ENCODE measurements around the gene POLE4. TPM values are rescaled to one million over a fixed set of nuclear protein-coding genes. Genes with fewer than 3 reads are reported as not detected.

The POLE4 gene
- total RNA-seq, 1 experiment from 2014 or later, result 72.9 TPM

- peak overlapping the region; percentile 76 for H3K9ac ChIP-seq (ENCODE audit: low read length)
- no peaks in the 10 kb centered on the region for H3K27me3 ChIP-seq (ENCODE audit: low read length)
- H3K4me3 ChIP-seq (ENCODE audit: low read length), result peak overlapping the region; percentile 64
- peaks cover 20% of the 10 kb centered on the region for H3K9me3 ChIP-seq (ENCODE audit: low read length)
- no peaks in the 10 kb centered on the region for H3K79me2 ChIP-seq (ENCODE audit: low read length)
- H3K9me2 ChIP-seq (replicated peaks; ENCODE audit: insufficient read depth, low read length), result no peaks in the 10 kb centered on the region
- peak overlapping the region; percentile 64 for H3K4me2 ChIP-seq (ENCODE audit: low read depth, low read length, poor library complexity, severe bottlenecking)
- peaks cover 12% of the 10 kb centered on the region for H3K4me1 ChIP-seq (ENCODE audit: low read length)
- H3K27ac ChIP-seq (ENCODE audit: low read length), result no peak overlapping the region
- peak overlapping the region; percentile 82; the same call in 1 of the 2 replicates for H2AFZ ChIP-seq (ENCODE audit: low read length)
- H3K36me3 ChIP-seq (ENCODE audit: insufficient read depth, low read length), result peaks cover 38% of the 10 kb centered on the region
- no peak for DNase-seq
- no peaks in the 10 kb centered on the region for H4K20me1 ChIP-seq (ENCODE audit: insufficient read depth, low read depth, low read length)
Observed at GRCh38 chr2:74959106-74959751, 786 bp downstream of the POLE4 start.

DNA sequence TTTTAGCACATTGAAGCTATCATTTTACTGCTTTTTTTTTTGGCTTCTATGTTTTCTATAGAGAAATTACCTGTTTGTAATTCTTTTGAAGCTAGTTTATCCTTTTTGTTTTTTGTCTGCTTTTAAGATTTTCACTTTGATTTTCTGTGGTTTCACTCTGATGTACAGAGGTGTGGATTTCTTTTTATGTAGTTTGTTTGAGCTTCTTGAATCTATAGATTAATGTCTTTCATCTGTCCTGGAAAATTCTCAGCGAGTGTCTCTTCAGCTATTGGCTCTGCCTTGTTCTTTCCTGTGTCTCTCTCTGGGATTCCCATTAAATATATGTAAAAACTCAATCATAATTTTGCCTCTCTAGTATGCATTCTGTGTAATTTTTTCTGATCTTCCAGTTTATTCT, 8.4 kb downstream of the POLE4 start:
- no peaks in the 10 kb centered on the region for H4K20me1 ChIP-seq (ENCODE audit: insufficient read depth, low read depth, low read length)
- H3K27ac ChIP-seq (ENCODE audit: low read length), result no peak overlapping the region
- no peaks in the 10 kb centered on the region for H3K4me1 ChIP-seq (ENCODE audit: low read length)
- H3K79me2 ChIP-seq (ENCODE audit: low read length), result no peaks in the 10 kb centered on the region
- H3K4me2 ChIP-seq (ENCODE audit: low read depth, low read length, poor library complexity, severe bottlenecking), result no peak overlapping the region
- H3K9ac ChIP-seq (ENCODE audit: low read length), result no peak overlapping the region
- H3K9me3 ChIP-seq (ENCODE audit: low read length), result 0 out of 2 replicates have a peak, but pooled peaks cover 4% of the 10 kb centered on the region
- no peak for DNase-seq
- H2AFZ ChIP-seq (ENCODE audit: low read length), result no peak overlapping the region
- H3K36me3 ChIP-seq (ENCODE audit: insufficient read depth, low read length), result peaks cover 25% of the 10 kb centered on the region
- H3K4me3 ChIP-seq (ENCODE audit: low read length), result no peak overlapping the region
- H3K27me3 ChIP-seq (ENCODE audit: low read length), result no peaks in the 10 kb centered on the region
- H3K9me2 ChIP-seq (replicated peaks; ENCODE audit: insufficient read depth, low read length), result no peaks in the 10 kb centered on the region

DNA sequence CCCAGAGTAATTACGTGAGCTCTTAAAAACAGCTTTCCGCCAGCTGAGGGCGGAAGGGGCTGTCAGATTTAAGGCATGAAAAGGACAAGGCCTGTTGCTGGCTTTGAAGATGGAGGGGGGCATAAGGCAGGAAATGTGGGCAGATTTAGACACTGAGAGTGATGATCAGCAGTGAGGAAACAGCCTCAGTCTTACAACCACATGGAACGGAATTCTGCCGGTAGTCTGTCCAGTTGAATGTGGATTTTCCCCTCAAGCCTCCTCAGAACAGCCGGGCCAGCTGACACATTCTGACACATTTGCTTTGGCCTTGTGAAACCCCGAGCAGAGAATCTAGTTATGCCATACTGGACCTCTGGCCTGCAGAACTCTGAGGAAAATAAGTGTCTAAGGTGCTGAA, 16.6 kb downstream of the POLE4 start:
- no peaks in the 10 kb centered on the region for H3K9me3 ChIP-seq (ENCODE audit: low read length)
- peaks cover 23% of the 10 kb centered on the region for H3K4me1 ChIP-seq (ENCODE audit: low read length)
- DNase-seq, result no peak
- H3K27ac ChIP-seq (ENCODE audit: low read length), result no peak overlapping the region
- H3K9me2 ChIP-seq (replicated peaks; ENCODE audit: insufficient read depth, low read length), result no peaks in the 10 kb centered on the region
- H2AFZ ChIP-seq (ENCODE audit: low read length), result no peak overlapping the region
- H3K79me2 ChIP-seq (ENCODE audit: low read length), result no peaks in the 10 kb centered on the region
- H3K27me3 ChIP-seq (ENCODE audit: low read length), result no peaks in the 10 kb centered on the region
- no peaks in the 10 kb centered on the region for H3K36me3 ChIP-seq (ENCODE audit: insufficient read depth, low read length)
- no peak overlapping the region for H3K4me3 ChIP-seq (ENCODE audit: low read length)
- no peak overlapping the region for H3K9ac ChIP-seq (ENCODE audit: low read length)
- no peak overlapping the region for H3K4me2 ChIP-seq (ENCODE audit: low read depth, low read length, poor library complexity, severe bottlenecking)
- no peaks in the 10 kb centered on the region for H4K20me1 ChIP-seq (ENCODE audit: insufficient read depth, low read depth, low read length)

- Histone ChIP-seq H3K27me3 (ENCODE audit: low read length) (no peaks in the 10 kb centered on the region), H3K4me3 (ENCODE audit: low read length) (no peak overlapping the region), H3K36me3 (ENCODE audit: insufficient read depth, low read length) (no peaks in the 10 kb centered on the region), H3K4me1 (ENCODE audit: low read length) (peaks cover 28% of the 10 kb centered on the region), H3K4me2 (ENCODE audit: low read depth, low read length, poor library complexity, severe bottlenecking) (peak overlapping the region; percentile 34), H2AFZ (ENCODE audit: low read length) (no peak overlapping the region), H3K9me3 (ENCODE audit: low read length) (no peaks in the 10 kb centered on the region), H4K20me1 (ENCODE audit: insufficient read depth, low read depth, low read length) (no peaks in the 10 kb centered on the region), H3K27ac (ENCODE audit: low read length) (no peak overlapping the region), H3K79me2 (ENCODE audit: low read length) (no peaks in the 10 kb centered on the region), H3K9ac (ENCODE audit: low read length) (no peak overlapping the region), H3K9me2 (replicated peaks; ENCODE audit: insufficient read depth, low read length) (no peaks in the 10 kb centered on the region)
- peak; percentile 71 for DNase-seq
Observed at GRCh38 chr2:74979844-74980243, 21.4 kb downstream of the POLE4 start.

- H3K79me2 ChIP-seq (ENCODE audit: low read length), result no peaks in the 10 kb centered on the region
- DNase-seq, result no peak
- no peaks in the 10 kb centered on the region for H3K9me3 ChIP-seq (ENCODE audit: low read length)
- H3K9ac ChIP-seq (ENCODE audit: low read length), result no peak overlapping the region
- H4K20me1 ChIP-seq (ENCODE audit: insufficient read depth, low read depth, low read length), result no peaks in the 10 kb centered on the region
- H3K9me2 ChIP-seq (replicated peaks; ENCODE audit: insufficient read depth, low read length), result no peaks in the 10 kb centered on the region
- H3K36me3 ChIP-seq (ENCODE audit: insufficient read depth, low read length), result no peaks in the 10 kb centered on the region
- H3K27me3 ChIP-seq (ENCODE audit: low read length), result no peaks in the 10 kb centered on the region
- H3K4me2 ChIP-seq (ENCODE audit: low read depth, low read length, poor library complexity, severe bottlenecking), result no peak overlapping the region
- H3K4me3 ChIP-seq (ENCODE audit: low read length), result no peak overlapping the region
- peaks cover 30% of the 10 kb centered on the region for H3K4me1 ChIP-seq (ENCODE audit: low read length)
- no peak overlapping the region for H3K27ac ChIP-seq (ENCODE audit: low read length)
- H2AFZ ChIP-seq (ENCODE audit: low read length), result no peak overlapping the region
Observed at GRCh38 chr2:74982577-74982976, 24.1 kb downstream of the POLE4 start.

GRCh38 chr2:74983631-74984392, 25.4 kb downstream of the POLE4 start:
- H4K20me1 ChIP-seq (ENCODE audit: insufficient read depth, low read depth, low read length), result no peaks in the 10 kb centered on the region
- H3K4me2 ChIP-seq (ENCODE audit: low read depth, low read length, poor library complexity, severe bottlenecking), result no peak overlapping the region
- DNase-seq, result no peak
- peaks cover 30% of the 10 kb centered on the region for H3K4me1 ChIP-seq (ENCODE audit: low read length)
- no peak overlapping the region for H3K4me3 ChIP-seq (ENCODE audit: low read length)
- no peaks in the 10 kb centered on the region for H3K9me2 ChIP-seq (replicated peaks; ENCODE audit: insufficient read depth, low read length)
- H3K27me3 ChIP-seq (ENCODE audit: low read length), result no peaks in the 10 kb centered on the region
- H3K9me3 ChIP-seq (ENCODE audit: low read length), result no peaks in the 10 kb centered on the region
- H2AFZ ChIP-seq (ENCODE audit: low read length), result no peak overlapping the region
- H3K79me2 ChIP-seq (ENCODE audit: low read length), result no peaks in the 10 kb centered on the region
- no peak overlapping the region for H3K27ac ChIP-seq (ENCODE audit: low read length)
- no peak overlapping the region for H3K9ac ChIP-seq (ENCODE audit: low read length)
- H3K36me3 ChIP-seq (ENCODE audit: insufficient read depth, low read length), result no peaks in the 10 kb centered on the region

DNA sequence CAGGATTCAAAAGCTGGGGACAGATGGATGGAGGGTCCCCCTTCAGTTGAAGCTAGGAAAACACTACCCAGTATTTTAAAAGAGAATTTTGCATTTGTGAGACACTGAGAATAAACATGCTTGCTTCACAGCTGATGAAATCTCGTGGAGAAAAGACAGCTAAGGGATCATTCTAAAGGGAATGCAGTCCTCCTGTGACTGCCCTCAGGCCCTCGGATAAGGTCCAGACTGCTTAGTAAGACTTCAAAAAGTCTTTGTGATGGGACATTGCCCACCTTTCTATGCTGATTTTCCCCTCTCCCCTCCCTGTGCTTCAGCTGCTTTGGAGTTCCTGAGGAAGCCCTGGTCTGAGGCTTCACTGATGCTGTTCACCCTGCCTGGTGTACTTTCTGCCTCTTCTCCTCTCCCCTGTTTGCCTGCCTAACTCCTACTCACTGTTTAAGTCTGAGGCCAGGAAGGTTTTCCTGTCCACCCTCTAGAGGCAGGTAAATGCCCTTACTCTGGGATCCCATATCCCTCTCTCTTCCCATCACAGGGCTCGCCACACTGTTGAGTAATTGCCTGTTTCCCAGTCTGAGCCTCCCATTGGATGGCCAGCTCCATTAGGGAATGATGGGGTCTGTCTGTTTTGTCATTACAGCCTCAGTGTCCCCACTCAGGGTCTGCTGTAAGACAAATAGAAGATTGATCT, 26.6 kb downstream of the POLE4 start:
- H3K4me3 ChIP-seq (ENCODE audit: low read length), result no peak overlapping the region
- H3K4me2 ChIP-seq (ENCODE audit: low read depth, low read length, poor library complexity, severe bottlenecking), result peak overlapping the region; percentile 55
- H3K79me2 ChIP-seq (ENCODE audit: low read length), result no peaks in the 10 kb centered on the region
- H4K20me1 ChIP-seq (ENCODE audit: insufficient read depth, low read depth, low read length), result no peaks in the 10 kb centered on the region
- H3K36me3 ChIP-seq (ENCODE audit: insufficient read depth, low read length), result no peaks in the 10 kb centered on the region
- no peak overlapping the region for H2AFZ ChIP-seq (ENCODE audit: low read length)
- H3K27ac ChIP-seq (ENCODE audit: low read length), result no peak overlapping the region
- no peaks in the 10 kb centered on the region for H3K9me2 ChIP-seq (replicated peaks; ENCODE audit: insufficient read depth, low read length)
- DNase-seq, result no peak
- no peak overlapping the region for H3K9ac ChIP-seq (ENCODE audit: low read length)
- H3K9me3 ChIP-seq (ENCODE audit: low read length), result no peaks in the 10 kb centered on the region
- H3K27me3 ChIP-seq (ENCODE audit: low read length), result no peaks in the 10 kb centered on the region
- H3K4me1 ChIP-seq (ENCODE audit: low read length), result peaks cover 24% of the 10 kb centered on the region

- H3K36me3 ChIP-seq (ENCODE audit: insufficient read depth, low read length), result no peaks in the 10 kb centered on the region
Observed at GRCh38 chr2:74985978-74986609, 27.7 kb downstream of the POLE4 start.

More at GRCh38 chr2:74985978-74986609, 27.7 kb downstream of the POLE4 start:
- no peak for DNase-seq
- H3K9me3 ChIP-seq (ENCODE audit: low read length), result no peaks in the 10 kb centered on the region
- no peak overlapping the region for H2AFZ ChIP-seq (ENCODE audit: low read length)
- H3K9ac ChIP-seq (ENCODE audit: low read length), result no peak overlapping the region
- peak overlapping the region; percentile 55 for H3K4me2 ChIP-seq (ENCODE audit: low read depth, low read length, poor library complexity, severe bottlenecking)
- peaks cover 20% of the 10 kb centered on the region for H3K4me1 ChIP-seq (ENCODE audit: low read length)
- H3K27me3 ChIP-seq (ENCODE audit: low read length), result no peaks in the 10 kb centered on the region
- H4K20me1 ChIP-seq (ENCODE audit: insufficient read depth, low read depth, low read length), result no peaks in the 10 kb centered on the region
- H3K27ac ChIP-seq (ENCODE audit: low read length), result no peak overlapping the region
- H3K79me2 ChIP-seq (ENCODE audit: low read length), result no peaks in the 10 kb centered on the region
- peak overlapping the region; percentile 24; the same call in 1 of the 2 replicates for H3K4me3 ChIP-seq (ENCODE audit: low read length)
- H3K9me2 ChIP-seq (replicated peaks; ENCODE audit: insufficient read depth, low read length), result no peaks in the 10 kb centered on the region

All from Karpas-422 (cell line).